ENCODE data around the gene TNFAIP3. TPM values are rescaled to one million over a fixed set of nuclear protein-coding genes. Genes with fewer than 3 reads are reported as not detected.

TNFAIP3 gene
- total RNA-seq, 1 donor from 2014 or later, result 3.6 TPM

GRCh38 chr6:137821491-137821890 is 45.6 kb upstream of the TNFAIP3 start:
- no peak overlapping the region for H3K4me3 Mint-ChIP-seq (ENCODE audit: low read depth)
- peaks cover 5% of the 10 kb centered on the region for H3K4me1 Mint-ChIP-seq (ENCODE audit: low read depth)
- H3K36me3 Mint-ChIP-seq (ENCODE audit: insufficient read depth), result no peaks in the 10 kb centered on the region
- no peak for DNase-seq (ENCODE audit: low spot score, unreplicated experiment)
- H3K9me3 Mint-ChIP-seq (ENCODE audit: low read depth), result no peaks in the 10 kb centered on the region
- TF ChIP-seq CTCF (IDR thresholded peaks at IDR 0.05; ENCODE audit: unreplicated experiment), result no peak
- no peak overlapping the region for H3K27ac Mint-ChIP-seq
- no peaks in the 10 kb centered on the region for H3K27me3 Mint-ChIP-seq

GRCh38 chr6:137823826-137824555 is 43.1 kb upstream of the TNFAIP3 start:
- Mint-ChIP-seq H3K4me1 (ENCODE audit: low read depth) (peaks cover 5% of the 10 kb centered on the region), H3K27ac (peak overlapping the region; percentile 29), H3K4me3 (ENCODE audit: low read depth) (no peak overlapping the region), H3K9me3 (ENCODE audit: low read depth) (no peaks in the 10 kb centered on the region), H3K36me3 (ENCODE audit: insufficient read depth) (no peaks in the 10 kb centered on the region), H3K27me3 (no peaks in the 10 kb centered on the region)
- TF ChIP-seq CTCF (IDR thresholded peaks at IDR 0.05; ENCODE audit: unreplicated experiment), result no peak
- no peak for DNase-seq (ENCODE audit: low spot score, unreplicated experiment)

GRCh38 chr6:137824556-137824879 is 42.5 kb upstream of the TNFAIP3 start:
- no peak for DNase-seq (ENCODE audit: low spot score, unreplicated experiment)
- Mint-ChIP-seq H3K27me3 (no peaks in the 10 kb centered on the region), H3K9me3 (ENCODE audit: low read depth) (no peaks in the 10 kb centered on the region), H3K4me1 (ENCODE audit: low read depth) (peaks cover 5% of the 10 kb centered on the region), H3K27ac (no peak overlapping the region), H3K4me3 (ENCODE audit: low read depth) (no peak overlapping the region), H3K36me3 (ENCODE audit: insufficient read depth) (no peaks in the 10 kb centered on the region)
- TF ChIP-seq CTCF (IDR thresholded peaks at IDR 0.05; ENCODE audit: unreplicated experiment), result no peak

- Mint-ChIP-seq H3K4me3 (ENCODE audit: low read depth) (no peak overlapping the region), H3K27me3 (no peaks in the 10 kb centered on the region), H3K27ac (no peak overlapping the region), H3K36me3 (ENCODE audit: insufficient read depth) (no peaks in the 10 kb centered on the region), H3K4me1 (ENCODE audit: low read depth) (peaks cover 5% of the 10 kb centered on the region), H3K9me3 (ENCODE audit: low read depth) (no peaks in the 10 kb centered on the region)
- no peak for TF ChIP-seq CTCF (IDR thresholded peaks at IDR 0.05; ENCODE audit: unreplicated experiment)
- no peak for DNase-seq (ENCODE audit: low spot score, unreplicated experiment)
These were observed 42.2 kb upstream of the TNFAIP3 start for GRCh38 chr6:137824896-137825295.

- no peak overlapping the region for H3K27ac Mint-ChIP-seq
- H3K4me3 Mint-ChIP-seq (ENCODE audit: low read depth), result no peak overlapping the region
- no peak for TF ChIP-seq CTCF (IDR thresholded peaks at IDR 0.05; ENCODE audit: unreplicated experiment)
- H3K27me3 Mint-ChIP-seq, result no peaks in the 10 kb centered on the region
- no peaks in the 10 kb centered on the region for H3K36me3 Mint-ChIP-seq (ENCODE audit: insufficient read depth)
- no peak for DNase-seq (ENCODE audit: low spot score, unreplicated experiment)
- H3K9me3 Mint-ChIP-seq (ENCODE audit: low read depth), result no peaks in the 10 kb centered on the region
- peaks cover 5% of the 10 kb centered on the region for H3K4me1 Mint-ChIP-seq (ENCODE audit: low read depth)
These were observed 39.6 kb upstream of the TNFAIP3 start for GRCh38 chr6:137827411-137827940.
